ENCODE data around the gene CAPRIN2.

Gene CAPRIN2

DNA sequence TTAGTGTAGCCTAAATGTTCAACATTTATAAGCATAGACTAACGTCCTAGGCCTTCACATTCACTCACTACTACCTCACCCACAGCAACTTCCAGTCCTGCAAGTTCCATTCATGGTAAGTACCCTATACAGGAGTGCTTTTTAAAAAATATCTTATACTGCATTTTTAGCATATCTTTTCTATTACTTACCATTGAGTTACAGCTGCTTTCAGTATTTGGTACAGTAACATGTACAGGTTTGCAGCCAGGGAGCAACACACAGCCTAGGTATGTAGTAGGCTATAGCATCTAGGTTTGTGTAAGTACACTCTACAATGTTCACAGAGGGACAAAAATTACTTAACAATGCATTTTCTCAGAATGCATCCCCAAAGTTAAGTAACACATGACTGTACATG, 76.5 kb downstream of the CAPRIN2 start:
- H3K4me3 ChIP-seq (ENCODE audit: low read length) = no peak overlapping the region
- no peak for DNase-seq (ENCODE audit: low read depth)
- no peak for TF ChIP-seq CTCF (conservative IDR thresholded peaks at IDR 0.05; ENCODE audit: low read depth, low read length)

DNA sequence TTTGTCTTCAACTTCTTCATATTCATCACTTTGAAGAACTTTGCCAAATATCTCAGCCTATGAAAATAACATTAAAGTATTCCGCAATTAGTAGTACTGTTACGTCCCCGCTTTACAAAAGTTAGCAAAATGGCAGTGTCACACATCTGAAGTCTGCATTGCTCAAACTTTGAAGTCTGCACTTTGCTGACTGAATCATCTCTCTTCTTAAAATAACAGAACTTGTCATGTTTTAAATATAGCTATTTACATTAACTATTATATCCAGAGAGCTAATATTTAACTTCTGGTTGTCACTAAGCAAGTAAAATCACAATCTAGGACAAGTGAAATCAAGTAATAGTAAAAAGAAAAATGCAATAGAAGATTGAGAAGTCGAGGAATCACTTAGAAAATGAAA, 93.5 kb downstream of the CAPRIN2 start:
- no peak for DNase-seq (ENCODE audit: low read depth)
- no peak for TF ChIP-seq CTCF (conservative IDR thresholded peaks at IDR 0.05; ENCODE audit: low read depth, low read length)
- H3K4me3 ChIP-seq (ENCODE audit: low read length) = no peak overlapping the region
